Hematopoietic multipotent progenitor cell treated with erythropoietin and hydrocortisone succinate and interleukin-3 and kit ligand, for 15 days (in vitro differentiated cells): Measurements from ENCODE around the gene SPATA12.

Experiments used
- DNase-seq: peaks from one replicate; pipeline ENCODE4 v3.0.0-alpha.2; 2015; ENCODE audit warnings: low spot score

The SPATA12 gene

GRCh38 chr3:57116501-57116900, 56.0 kb downstream of the SPATA12 start:
- no peak for DNase-seq

- DNase-seq, result no peak
These were observed 57.8 kb downstream of the SPATA12 start for GRCh38 chr3:57118254-57118653.

- no peak for DNase-seq
These were observed 59.6 kb downstream of the SPATA12 start for GRCh38 chr3:57120040-57120439.

GRCh38 chr3:57120451-57121174, 60.1 kb downstream of the SPATA12 start:
- no peak for DNase-seq
